GM12874 (cell line): ENCODE results near the gene PROP1.

Source experiments
- CTCF ChIP-seq: IDR thresholded peaks from 2 replicates; pipeline ENCODE4 v1.5.1; 2011; ENCODE audit warnings: low read depth, mild to moderate bottlenecking, control low read depth, low read length, moderate library complexity; ENCODE audit not compliant: insufficient read depth

PROP1 gene

GRCh38 chr5:177988989-177989625 lies 6.9 kb downstream of the PROP1 start:
- TF ChIP-seq CTCF: no peak

DNA sequence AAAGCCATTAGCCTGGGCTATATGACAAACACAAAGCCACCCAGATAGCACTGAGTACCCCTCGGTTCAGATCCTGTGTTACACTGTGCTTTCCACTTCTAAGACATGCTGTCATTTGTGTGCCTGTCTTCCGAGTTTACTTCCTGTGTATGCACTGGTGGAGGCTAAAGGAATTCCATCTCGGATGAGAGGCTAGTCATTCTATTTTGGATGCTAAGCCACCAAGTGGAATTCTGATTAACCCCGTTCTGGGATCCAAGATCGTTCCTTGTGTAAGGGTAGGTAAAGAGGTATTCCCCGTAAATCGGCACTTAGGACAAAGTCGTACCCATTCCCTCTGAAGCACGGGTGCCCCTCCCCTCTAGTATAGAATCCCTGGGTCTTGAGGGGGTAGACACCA lies 8.7 kb downstream of the PROP1 start:
- TF ChIP-seq CTCF: no peak

DNA sequence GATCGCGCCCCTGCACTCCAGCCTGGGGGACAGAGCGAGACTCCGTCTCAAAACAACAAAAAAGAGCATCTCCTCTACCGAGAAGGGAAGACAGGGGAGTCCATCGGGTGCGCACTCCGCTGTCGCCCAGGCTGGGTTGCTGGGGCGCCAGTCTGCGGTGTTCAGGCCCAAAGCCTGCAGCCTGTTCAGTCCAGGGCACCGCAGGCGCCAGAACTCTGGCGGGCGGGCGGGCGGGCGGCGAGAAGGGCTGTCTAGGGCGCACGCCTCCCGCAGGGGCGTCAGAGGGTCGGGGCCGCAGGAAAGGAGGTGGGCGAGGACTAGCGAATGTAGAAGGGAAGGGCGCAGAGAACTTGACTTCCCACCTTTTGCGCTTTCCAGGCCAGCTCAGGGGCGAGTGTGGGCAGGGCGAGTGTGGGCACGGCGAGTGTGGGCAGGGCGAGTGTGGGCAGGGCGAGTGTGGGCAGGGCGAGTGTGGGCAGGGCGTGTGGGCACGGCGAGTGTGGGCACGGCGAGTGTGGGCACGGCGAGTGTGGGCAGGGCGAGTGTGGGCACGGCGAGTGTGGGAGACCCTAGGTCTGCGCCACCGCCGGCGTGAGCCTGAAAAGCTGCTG lies 10.5 kb downstream of the PROP1 start:
- no peak for TF ChIP-seq CTCF

GRCh38 chr5:177984584-177985206 lies 11.3 kb downstream of the PROP1 start:
- no peak for TF ChIP-seq CTCF

DNA sequence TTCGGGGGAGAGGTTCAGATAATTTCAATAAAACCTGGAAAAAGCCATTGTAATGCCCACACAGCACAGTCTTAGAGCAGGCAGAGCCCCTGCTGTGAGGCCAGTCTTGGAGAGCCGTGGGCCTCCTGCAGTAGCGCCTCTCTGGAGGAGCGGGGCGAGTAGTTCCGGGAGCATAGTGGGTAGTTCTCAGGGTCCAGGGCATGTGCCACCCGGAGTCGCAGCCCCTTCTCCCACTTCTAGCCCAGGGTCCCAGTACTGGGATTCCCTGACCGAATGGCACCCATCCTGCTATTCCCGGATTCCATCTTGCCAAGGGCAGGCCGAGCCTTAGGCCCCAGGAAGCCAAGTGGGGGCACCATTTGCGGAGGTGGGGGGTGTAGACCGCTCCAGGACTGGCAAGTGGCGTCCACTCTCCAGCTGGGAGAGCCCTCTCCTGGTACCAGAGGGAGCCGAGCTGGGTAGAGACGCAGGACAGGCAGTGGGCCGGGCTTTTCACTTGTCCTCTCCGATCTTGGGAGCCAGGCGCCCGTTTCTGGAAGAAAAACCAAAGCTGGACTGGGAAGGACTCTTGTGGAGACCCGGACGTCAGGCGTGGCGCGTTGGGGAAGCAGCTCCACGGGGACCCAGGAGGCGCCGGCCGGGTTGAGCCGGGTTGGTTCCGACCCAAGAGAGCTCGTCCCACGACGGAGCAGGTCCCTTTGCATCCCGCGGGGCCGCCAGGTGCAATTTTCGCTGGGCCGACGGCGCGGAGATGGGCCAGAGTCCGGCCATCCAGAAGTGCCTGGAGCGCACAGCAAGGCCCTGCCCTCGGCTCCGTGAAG lies 12.1 kb downstream of the PROP1 start:
- no peak for TF ChIP-seq CTCF

GRCh38 chr5:177982956-177983355 lies 13.1 kb downstream of the PROP1 start:
- no peak for TF ChIP-seq CTCF
